ENCODE measurements around the gene C1QTNF1.

Gene C1QTNF1

DNA sequence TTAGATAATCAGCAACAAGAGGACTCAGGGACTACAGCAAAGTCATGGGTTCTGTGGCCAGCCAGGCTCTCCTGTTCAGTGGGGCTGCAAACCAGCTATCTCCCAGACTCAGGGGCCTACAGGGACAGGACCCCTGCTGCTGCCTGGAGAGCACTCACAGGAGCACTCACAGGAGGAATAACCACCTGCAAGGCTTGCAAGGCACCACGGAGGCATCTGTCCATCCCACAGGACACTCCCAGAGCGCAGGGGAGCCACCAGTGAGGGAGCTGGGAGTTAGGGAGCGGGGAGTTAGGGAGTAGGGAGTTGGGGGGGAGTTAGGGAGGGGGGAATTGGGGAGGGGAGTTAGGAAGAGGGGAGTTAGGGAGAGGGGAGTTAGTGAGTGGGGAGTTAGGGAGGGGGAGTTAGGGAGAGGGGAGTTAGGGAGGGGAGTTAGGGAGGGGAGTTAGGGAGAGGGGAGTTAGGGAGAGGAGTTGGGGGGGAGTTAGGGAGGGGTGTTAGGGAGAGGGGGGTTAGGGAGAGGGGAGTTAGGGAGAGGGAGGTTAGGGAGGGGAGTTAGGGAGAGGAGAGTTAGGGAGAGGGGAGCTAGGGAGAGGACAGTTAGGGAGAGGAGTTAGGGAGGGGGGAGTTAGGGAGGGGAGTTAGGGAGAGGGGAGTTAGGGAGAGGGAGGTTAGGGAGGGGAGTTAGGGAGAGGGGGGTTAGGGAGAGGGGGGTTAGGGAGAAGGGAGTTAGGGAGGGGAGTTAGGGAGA lies 20.1 kb upstream of the C1QTNF1 start:
- TF ChIP-seq EZH2phosphoT487 (IDR thresholded peaks at IDR 0.05; ENCODE audit: low read length) (no peak), EZH2 (optimal IDR thresholded peaks at IDR 0.05; ENCODE audit: low read depth, low read length) (no peak)
- TF ChIP-seq, protein P1, sequence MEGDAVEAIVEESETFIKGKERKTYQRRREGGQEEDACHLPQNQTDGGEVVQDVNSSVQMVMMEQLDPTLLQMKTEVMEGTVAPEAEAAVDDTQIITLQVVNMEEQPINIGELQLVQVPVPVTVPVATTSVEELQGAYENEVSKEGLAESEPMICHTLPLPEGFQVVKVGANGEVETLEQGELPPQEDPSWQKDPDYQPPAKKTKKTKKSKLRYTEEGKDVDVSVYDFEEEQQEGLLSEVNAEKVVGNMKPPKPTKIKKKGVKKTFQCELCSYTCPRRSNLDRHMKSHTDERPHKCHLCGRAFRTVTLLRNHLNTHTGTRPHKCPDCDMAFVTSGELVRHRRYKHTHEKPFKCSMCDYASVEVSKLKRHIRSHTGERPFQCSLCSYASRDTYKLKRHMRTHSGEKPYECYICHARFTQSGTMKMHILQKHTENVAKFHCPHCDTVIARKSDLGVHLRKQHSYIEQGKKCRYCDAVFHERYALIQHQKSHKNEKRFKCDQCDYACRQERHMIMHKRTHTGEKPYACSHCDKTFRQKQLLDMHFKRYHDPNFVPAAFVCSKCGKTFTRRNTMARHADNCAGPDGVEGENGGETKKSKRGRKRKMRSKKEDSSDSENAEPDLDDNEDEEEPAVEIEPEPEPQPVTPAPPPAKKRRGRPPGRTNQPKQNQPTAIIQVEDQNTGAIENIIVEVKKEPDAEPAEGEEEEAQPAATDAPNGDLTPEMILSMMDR (IDR thresholded peaks at IDR 0.05; ENCODE audit: low read length) = no peak
- no peak overlapping the region for H3K9ac ChIP-seq (ENCODE audit: low read length)
- H3K4me2 ChIP-seq (ENCODE audit: low read depth, low read length) = no peak overlapping the region
- no peaks in the 10 kb centered on the region for H3K9me3 ChIP-seq (replicated peaks; ENCODE audit: insufficient read depth, low read length)
- no peak overlapping the region for H2AFZ ChIP-seq (ENCODE audit: low read length)
- no peaks in the 10 kb centered on the region for H4K20me1 ChIP-seq (ENCODE audit: insufficient read depth, low read length)
- H3K4me1 ChIP-seq (ENCODE audit: low read length) = peaks cover 5% of the 10 kb centered on the region; the same call in 1 of the 2 replicates
- no peaks in the 10 kb centered on the region for H3K9me2 ChIP-seq (replicated peaks; ENCODE audit: insufficient read depth, low read length)
- no peak for DNase-seq
- no peak overlapping the region for H3K4me3 ChIP-seq (ENCODE audit: low read length)
- H3K27me3 ChIP-seq (replicated peaks; ENCODE audit: insufficient read depth, low read length) = no peaks in the 10 kb centered on the region
- no peaks in the 10 kb centered on the region for H3K36me3 ChIP-seq (replicated peaks; ENCODE audit: insufficient read depth, low read length)
- no peak overlapping the region for H3K27ac ChIP-seq (ENCODE audit: low read length)
- H3F3A ChIP-seq (ENCODE audit: insufficient read depth, low read length) = no peaks in the 10 kb centered on the region
- H3K79me2 ChIP-seq (ENCODE audit: low read length) = peaks cover 88% of the 10 kb centered on the region

DNA sequence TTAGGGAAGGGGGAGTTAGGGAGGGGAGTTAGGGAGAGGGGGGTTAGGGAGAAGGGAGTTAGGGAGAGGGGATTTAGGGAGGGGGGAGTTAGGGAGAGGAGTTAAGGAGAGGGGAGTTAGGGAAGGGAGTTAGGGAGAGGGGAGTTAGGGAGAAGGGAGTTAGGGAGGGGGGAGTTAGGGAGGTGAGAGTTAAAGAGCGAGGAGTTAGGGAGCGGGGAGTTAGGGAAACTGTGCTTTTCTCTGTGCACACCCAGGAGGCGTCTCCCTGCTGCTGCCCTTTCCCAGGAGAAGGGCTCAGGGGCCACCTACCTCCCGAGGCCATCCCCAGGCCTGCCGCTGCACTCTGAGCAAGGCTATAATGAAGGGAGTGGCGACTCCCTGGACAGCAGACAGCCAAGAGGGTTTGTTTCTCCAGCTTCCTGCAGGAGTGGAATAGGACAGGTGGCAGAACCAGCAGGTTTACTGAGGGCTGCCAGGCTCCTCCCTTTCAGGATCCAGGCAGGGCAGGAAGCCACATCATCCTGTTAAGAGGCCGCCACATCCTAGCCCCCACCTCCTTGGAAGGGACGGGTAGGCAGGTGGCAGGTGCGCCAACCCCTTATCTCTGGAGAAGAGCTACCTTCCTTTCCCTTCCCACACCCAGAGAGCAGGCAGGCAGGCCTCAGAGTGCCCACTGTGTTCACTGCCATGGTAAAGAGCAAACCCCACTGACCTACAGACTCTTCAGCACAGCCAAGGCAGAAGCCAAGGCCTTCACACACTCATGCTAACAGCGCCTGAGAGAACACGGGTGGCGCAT lies 18.7 kb upstream of the C1QTNF1 start:
- Histone ChIP-seq H3K4me1 (ENCODE audit: low read length) (peaks cover 7% of the 10 kb centered on the region; the same call in 1 of the 2 replicates), H3K4me3 (ENCODE audit: low read length) (no peak overlapping the region), H2AFZ (ENCODE audit: low read length) (no peak overlapping the region), H3F3A (ENCODE audit: insufficient read depth, low read length) (no peaks in the 10 kb centered on the region), H4K20me1 (ENCODE audit: insufficient read depth, low read length) (no peaks in the 10 kb centered on the region), H3K27ac (ENCODE audit: low read length) (no peak overlapping the region), H3K36me3 (replicated peaks; ENCODE audit: insufficient read depth, low read length) (no peaks in the 10 kb centered on the region), H3K27me3 (replicated peaks; ENCODE audit: insufficient read depth, low read length) (no peaks in the 10 kb centered on the region), H3K9ac (ENCODE audit: low read length) (no peak overlapping the region), H3K9me3 (replicated peaks; ENCODE audit: insufficient read depth, low read length) (no peaks in the 10 kb centered on the region), H3K79me2 (ENCODE audit: low read length) (peaks cover 83% of the 10 kb centered on the region), H3K4me2 (ENCODE audit: low read depth, low read length) (no peak overlapping the region), H3K9me2 (replicated peaks; ENCODE audit: insufficient read depth, low read length) (no peaks in the 10 kb centered on the region)
- TF ChIP-seq EZH2phosphoT487 (IDR thresholded peaks at IDR 0.05; ENCODE audit: low read length) = no peak
- TF ChIP-seq, protein P1 (IDR thresholded peaks at IDR 0.05; ENCODE audit: low read length) = no peak
- TF ChIP-seq EZH2 (optimal IDR thresholded peaks at IDR 0.05; ENCODE audit: low read depth, low read length) = no peak
- DNase-seq = no peak

DNA sequence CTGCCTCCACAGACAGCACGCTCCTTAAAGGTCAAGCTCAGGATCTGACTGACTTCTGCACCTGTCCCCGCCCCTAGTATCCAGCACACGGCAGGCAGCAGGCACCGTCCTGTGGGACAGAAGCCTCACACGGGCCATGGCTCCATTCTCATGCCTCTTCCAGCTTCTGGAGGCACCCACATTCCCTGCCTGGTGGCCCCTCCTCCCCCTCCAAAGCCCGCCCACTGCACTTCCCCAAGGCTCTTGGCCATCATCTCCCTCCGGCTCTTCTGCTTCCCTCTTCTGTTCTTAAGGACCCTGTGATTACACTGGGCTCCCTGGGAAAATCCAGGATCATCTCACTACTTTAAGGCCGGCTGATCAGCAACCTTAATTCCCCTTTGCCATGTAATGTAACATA lies 17.9 kb upstream of the C1QTNF1 start:
- no peaks in the 10 kb centered on the region for H3K9me3 ChIP-seq (replicated peaks; ENCODE audit: insufficient read depth, low read length)
- no peak overlapping the region for H3K9ac ChIP-seq (ENCODE audit: low read length)
- H3K36me3 ChIP-seq (replicated peaks; ENCODE audit: insufficient read depth, low read length) = no peaks in the 10 kb centered on the region
- TF ChIP-seq EZH2 (optimal IDR thresholded peaks at IDR 0.05; ENCODE audit: low read depth, low read length) = no peak
- TF ChIP-seq, protein P1 (IDR thresholded peaks at IDR 0.05; ENCODE audit: low read length) = no peak
- no peak for TF ChIP-seq EZH2phosphoT487 (IDR thresholded peaks at IDR 0.05; ENCODE audit: low read length)
- no peaks in the 10 kb centered on the region for H3K9me2 ChIP-seq (replicated peaks; ENCODE audit: insufficient read depth, low read length)
- H3K4me2 ChIP-seq (ENCODE audit: low read depth, low read length) = no peak overlapping the region
- H3F3A ChIP-seq (ENCODE audit: insufficient read depth, low read length) = no peaks in the 10 kb centered on the region
- no peak overlapping the region for H3K4me3 ChIP-seq (ENCODE audit: low read length)
- peaks cover 75% of the 10 kb centered on the region for H3K79me2 ChIP-seq (ENCODE audit: low read length)
- peaks cover 8% of the 10 kb centered on the region; the same call in 1 of the 2 replicates for H3K4me1 ChIP-seq (ENCODE audit: low read length)
- no peak overlapping the region for H3K27ac ChIP-seq (ENCODE audit: low read length)
- no peaks in the 10 kb centered on the region for H3K27me3 ChIP-seq (replicated peaks; ENCODE audit: insufficient read depth, low read length)
- no peak for DNase-seq
- H2AFZ ChIP-seq (ENCODE audit: low read length) = no peak overlapping the region
- H4K20me1 ChIP-seq (ENCODE audit: insufficient read depth, low read length) = no peaks in the 10 kb centered on the region
